ENCODE data around the gene SSH3. TPM values are rescaled to one million over a fixed set of nuclear protein-coding genes. Genes with fewer than 3 reads are reported as not detected.

The SSH3 gene
- total and polyA plus RNA-seq, 4 experiments from 2014 or later, result 0.79 to 26.3 (median 14.5) TPM

DNA sequence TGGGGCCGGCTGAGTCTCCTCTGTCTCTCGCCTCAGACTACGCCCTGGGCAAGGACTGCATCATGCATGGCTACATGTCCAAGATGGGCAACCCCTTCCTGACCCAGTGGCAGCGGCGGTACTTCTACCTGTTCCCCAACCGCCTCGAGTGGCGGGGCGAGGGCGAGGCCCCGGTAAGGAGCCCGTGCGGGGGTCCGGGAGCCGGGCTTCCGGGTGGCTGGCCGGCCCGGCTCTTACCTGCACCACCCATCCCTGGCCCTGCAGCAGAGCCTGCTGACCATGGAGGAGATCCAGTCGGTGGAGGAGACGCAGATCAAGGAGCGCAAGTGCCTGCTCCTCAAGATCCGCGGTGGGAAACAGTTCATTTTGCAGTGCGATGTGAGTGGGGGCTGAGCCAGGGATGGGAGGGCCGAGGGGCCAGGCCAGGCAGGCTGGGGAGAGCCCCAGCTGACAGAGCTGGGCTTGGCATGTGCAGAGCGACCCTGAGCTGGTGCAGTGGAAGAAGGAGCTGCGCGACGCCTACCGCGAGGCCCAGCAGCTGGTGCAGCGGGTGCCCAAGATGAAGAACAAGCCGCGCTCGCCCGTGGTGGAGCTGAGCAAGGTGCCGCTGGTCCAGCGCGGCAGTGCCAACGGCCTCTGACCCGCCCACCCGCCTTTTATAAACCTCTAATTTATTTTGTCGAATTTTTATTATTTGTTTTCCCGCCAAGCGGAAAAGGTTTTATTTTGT is 18.4 kb upstream of the SSH3 start:
- no peak overlapping the region for H3K27ac ChIP-seq (ENCODE audit: low read depth, low read length)
- H3K27ac Mint-ChIP-seq, result peak overlapping the region in 4 of 7 donors; percentile 52 to 95 (median 60)
- H3K9me3 ChIP-seq (ENCODE audit: control insufficient read depth in 1 of 2, low read length in 2 of 2), result no peaks in the 10 kb centered on the region
- no peaks in the 10 kb centered on the region for H3K27me3 ChIP-seq (ENCODE audit: insufficient read depth, low read length)
- H3K4me1 ChIP-seq (ENCODE audit: insufficient read depth, low read length), result peaks cover 75% of the 10 kb centered on the region
- peak overlapping the region in 1 of 8 donors; percentile 17 for H3K4me3 Mint-ChIP-seq
- ChIA-PET POLR2A (ENCODE audit: partially characterized antibody) (interaction anchor here (1.2 to 21.8 kb wide), 2 partner anchors 12 to 18 kb away, joined by 3 to 1163 read pairs; partner anchors contain the start of genes GRK2 and SSH3), CTCF (ENCODE audit: partially characterized antibody) (no interaction called here)
- peaks cover 25 to 57% of the 10 kb centered on the region in 2 donors for H3K36me3 Mint-ChIP-seq
- peaks cover 61% of the 10 kb centered on the region for H3K36me3 ChIP-seq (ENCODE audit: insufficient read depth, low read length)
- peaks cover 24 to 74% (median 31%) of the 10 kb centered on the region in 4 donors for H3K4me1 Mint-ChIP-seq
- intact Hi-C loops (cut with micrococcal nuclease), result no loop called here
- peak in 1 of 5 donors; percentile 48 for DNase-seq
- no peak overlapping the region for H3K4me3 ChIP-seq (ENCODE audit: low read length in 2 of 2)
- H3K27me3 Mint-ChIP-seq, result no peaks in the 10 kb centered on the region
- no peaks in the 10 kb centered on the region for H3K9me3 Mint-ChIP-seq

DNA sequence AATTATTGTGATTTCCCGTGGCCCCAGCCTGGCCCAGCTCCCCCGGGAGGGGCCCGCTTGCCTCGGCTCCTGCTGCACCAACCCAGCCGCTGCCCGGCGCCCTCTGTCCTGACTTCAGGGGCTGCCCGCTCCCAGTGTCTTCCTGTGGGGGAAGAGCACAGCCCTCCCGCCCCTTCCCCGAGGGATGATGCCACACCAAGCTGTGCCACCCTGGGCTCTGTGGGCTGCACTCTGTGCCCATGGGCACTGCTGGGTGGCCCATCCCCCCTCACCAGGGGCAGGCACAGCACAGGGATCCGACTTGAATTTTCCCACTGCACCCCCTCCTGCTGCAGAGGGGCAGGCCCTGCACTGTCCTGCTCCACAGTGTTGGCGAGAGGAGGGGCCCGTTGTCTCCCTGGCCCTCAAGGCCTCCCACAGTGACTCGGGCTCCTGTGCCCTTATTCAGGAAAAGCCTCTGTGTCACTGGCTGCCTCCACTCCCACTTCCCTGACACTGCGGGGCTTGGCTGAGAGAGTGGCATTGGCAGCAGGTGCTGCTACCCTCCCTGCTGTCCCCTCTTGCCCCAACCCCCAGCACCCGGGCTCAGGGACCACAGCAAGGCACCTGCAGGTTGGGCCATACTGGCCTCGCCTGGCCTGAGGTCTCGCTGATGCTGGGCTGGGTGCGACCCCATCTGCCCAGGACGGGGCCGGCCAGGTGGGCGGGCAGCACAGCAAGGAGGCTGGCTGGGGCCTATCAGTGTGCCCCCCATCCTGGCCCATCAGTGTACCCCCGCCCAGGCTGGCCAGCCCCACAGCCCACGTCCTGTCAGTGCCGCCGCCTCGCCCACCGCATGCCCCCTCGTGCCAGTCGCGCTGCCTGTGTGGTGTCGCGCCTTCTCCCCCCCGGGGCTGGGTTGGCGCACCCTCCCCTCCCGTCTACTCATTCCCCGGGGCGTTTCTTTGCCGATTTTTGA is 17.5 kb upstream of the SSH3 start:
- no peaks in the 10 kb centered on the region for H3K9me3 Mint-ChIP-seq
- CTCF ChIA-PET (ENCODE audit: partially characterized antibody), result interaction anchor here (1.1 to 2.7 kb wide), 3 partner anchors 8 to 85 kb away, joined by 3 to 12 read pairs (median 5); no protein-coding TSS in a partner anchor
- POLR2A ChIA-PET (ENCODE audit: partially characterized antibody), result interaction anchor here (0.8 to 21.8 kb wide), 8 partner anchors 13 to 443 kb away, joined by 3 to 1163 read pairs (median 32); partner anchors contain the start of genes GRK2, POLD4, PPP1CA and SSH3
- H3K4me1 ChIP-seq (ENCODE audit: insufficient read depth, low read length), result peaks cover 75% of the 10 kb centered on the region
- peaks cover 59% of the 10 kb centered on the region for H3K36me3 ChIP-seq (ENCODE audit: insufficient read depth, low read length)
- no peak overlapping the region for H3K4me3 ChIP-seq (ENCODE audit: low read length in 2 of 2)
- H3K36me3 Mint-ChIP-seq, result peaks cover 17 to 53% of the 10 kb centered on the region in 2 donors
- H3K27ac Mint-ChIP-seq, result peak overlapping the region; percentile 95 to 100 (median 98)
- H3K27me3 Mint-ChIP-seq, result no peaks in the 10 kb centered on the region
- peaks cover 22 to 74% (median 32%) of the 10 kb centered on the region in 4 donors for H3K4me1 Mint-ChIP-seq
- intact Hi-C loops (cut with micrococcal nuclease), result no loop called here
- H3K9me3 ChIP-seq (ENCODE audit: control insufficient read depth in 1 of 2, low read length in 2 of 2), result no peaks in the 10 kb centered on the region
- H3K27me3 ChIP-seq (ENCODE audit: insufficient read depth, low read length), result no peaks in the 10 kb centered on the region
- H3K27ac ChIP-seq (ENCODE audit: low read depth, low read length), result peak overlapping the region; percentile 88
- peak in 4 of 5 donors; percentile 35 to 66 (median 41) for DNase-seq
- peak overlapping the region in 3 of 8 donors; percentile 21 to 86 (median 33) for H3K4me3 Mint-ChIP-seq

DNA sequence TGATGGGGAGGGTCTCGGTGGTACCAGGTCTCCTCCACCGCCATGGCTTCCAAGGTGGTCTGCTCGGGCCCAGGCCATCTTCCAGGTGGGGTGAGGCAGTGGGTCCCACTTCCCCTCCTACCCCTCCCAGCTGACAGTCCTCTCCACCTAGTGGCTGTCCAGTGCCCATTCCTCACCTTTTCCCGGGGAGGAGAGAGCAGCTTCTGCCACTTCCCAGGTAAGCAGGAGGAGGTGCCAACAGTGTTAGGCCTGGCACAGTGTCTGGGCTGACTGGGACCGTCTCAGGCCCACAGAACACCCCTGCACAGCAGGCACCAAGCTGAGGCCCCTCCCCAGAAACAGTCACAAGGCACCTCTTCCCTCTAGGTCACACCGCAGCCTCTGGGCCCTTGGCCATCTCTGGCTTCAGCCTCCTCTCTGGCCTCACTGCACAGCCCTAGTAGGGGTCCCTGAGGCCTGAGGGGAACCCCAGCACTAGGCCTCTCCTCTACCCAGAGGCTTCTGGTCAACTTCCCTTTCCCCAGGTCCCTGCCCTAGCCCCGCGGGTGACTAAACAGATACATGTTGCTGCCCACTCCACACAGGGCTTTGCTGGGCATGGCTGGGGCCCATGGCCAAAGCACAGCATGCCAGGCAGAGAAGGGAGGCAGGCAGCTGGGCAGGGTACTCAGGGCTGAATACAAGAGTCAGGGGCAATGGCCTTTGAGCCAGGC is 16.6 kb upstream of the SSH3 start:
- peaks cover 77% of the 10 kb centered on the region for H3K4me1 ChIP-seq (ENCODE audit: insufficient read depth, low read length)
- DNase-seq, result peak in 1 of 5 donors; percentile 53
- intact Hi-C loops (cut with micrococcal nuclease), result no loop called here
- Mint-ChIP-seq H3K27me3 (no peaks in the 10 kb centered on the region), H3K4me3 (peak overlapping the region; percentile 79 to 90 (median 86)), H3K27ac (peak overlapping the region; percentile 95 to 100 (median 98)), H3K36me3 (peaks cover 17 to 56% of the 10 kb centered on the region in 2 donors), H3K9me3 (no peaks in the 10 kb centered on the region), H3K4me1 (peaks cover 23 to 79% (median 37%) of the 10 kb centered on the region in 4 donors)
- CTCF ChIA-PET (ENCODE audit: partially characterized antibody), result interaction anchor here (1.1 to 3.7 kb wide), 6 partner anchors 9 to 84 kb away, joined by 3 to 22 read pairs (median 6); no protein-coding TSS in a partner anchor
- POLR2A ChIA-PET (ENCODE audit: partially characterized antibody), result interaction anchor here (0.8 to 21.8 kb wide), 12 partner anchors 14 to 444 kb away, joined by 3 to 1163 read pairs (median 16); partner anchors contain the start of genes GRK2, POLD4, PPP1CA and PTPRCAP
- H3K4me3 ChIP-seq (ENCODE audit: low read length in 2 of 2), result peak overlapping the region in 1 of 2 donors; percentile 18
- no peaks in the 10 kb centered on the region for H3K9me3 ChIP-seq (ENCODE audit: control insufficient read depth in 1 of 2, low read length in 2 of 2)
- peaks cover 57% of the 10 kb centered on the region for H3K36me3 ChIP-seq (ENCODE audit: insufficient read depth, low read length)
- H3K27ac ChIP-seq (ENCODE audit: low read depth, low read length), result peak overlapping the region; percentile 88
- no peaks in the 10 kb centered on the region for H3K27me3 ChIP-seq (ENCODE audit: insufficient read depth, low read length)

DNA sequence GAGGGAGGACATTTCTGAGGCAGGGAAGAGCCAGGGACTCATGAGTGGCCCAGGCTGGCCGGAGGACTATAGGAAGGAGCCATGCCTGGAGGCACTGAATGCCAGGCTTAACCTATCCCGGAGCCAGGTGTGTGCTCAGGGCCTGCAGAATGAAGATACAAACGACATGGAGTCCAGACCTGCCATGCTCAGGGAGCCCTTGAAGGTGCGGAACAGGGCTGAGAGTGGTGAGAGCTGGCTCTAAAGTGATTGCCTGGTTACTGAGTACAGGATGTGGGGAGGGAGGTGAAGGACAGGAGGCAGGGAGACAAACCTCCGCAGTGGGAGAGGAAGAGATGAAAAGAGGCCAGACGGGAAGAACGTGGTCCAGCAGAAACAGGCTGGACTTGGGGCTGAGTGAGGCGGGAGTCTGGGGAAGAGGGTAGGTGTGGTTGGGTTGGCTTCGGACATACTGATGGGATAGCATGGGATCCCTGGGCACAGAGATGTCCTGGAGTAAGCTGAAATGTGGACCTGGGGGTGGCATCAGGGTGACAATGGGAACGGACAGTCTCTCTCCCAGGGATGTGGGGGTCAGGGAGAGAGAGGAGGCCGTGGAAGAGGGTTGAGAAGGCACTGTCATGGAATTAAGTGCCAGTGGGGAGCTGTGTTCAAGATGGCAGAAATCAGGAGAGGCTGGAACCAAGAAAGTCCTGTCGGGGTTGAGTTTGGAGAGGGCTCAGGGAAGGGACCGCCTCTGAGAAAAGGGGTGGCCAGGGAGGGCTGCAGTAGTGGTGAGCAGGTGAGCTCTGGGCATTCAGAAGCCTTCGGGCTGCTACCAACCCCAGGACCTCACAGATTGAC is 15.8 kb upstream of the SSH3 start:
- Mint-ChIP-seq H3K4me3 (peak overlapping the region; percentile 79 to 90 (median 86)), H3K9me3 (no peaks in the 10 kb centered on the region), H3K27ac (peak overlapping the region; percentile 95 to 100 (median 98)), H3K4me1 (peaks cover 24 to 79% (median 38%) of the 10 kb centered on the region in 4 donors), H3K27me3 (no peaks in the 10 kb centered on the region), H3K36me3 (peaks cover 18 to 53% of the 10 kb centered on the region in 2 donors)
- peaks cover 77% of the 10 kb centered on the region for H3K4me1 ChIP-seq (ENCODE audit: insufficient read depth, low read length)
- peak overlapping the region; percentile 88 for H3K27ac ChIP-seq (ENCODE audit: low read depth, low read length)
- H3K9me3 ChIP-seq (ENCODE audit: control insufficient read depth in 1 of 2, low read length in 2 of 2), result no peaks in the 10 kb centered on the region
- peak in 4 of 5 donors; percentile 58 to 68 (median 62) for DNase-seq
- H3K36me3 ChIP-seq (ENCODE audit: insufficient read depth, low read length), result peaks cover 57% of the 10 kb centered on the region
- intact Hi-C loops (cut with micrococcal nuclease), result loop anchor here (1.0 to 2.0 kb wide), 6 partner anchors 10 to 47 kb away; partner anchors contain the start of gene SSH3
- ChIA-PET CTCF (ENCODE audit: partially characterized antibody) (interaction anchor here (1.1 to 5.1 kb wide), 9 partner anchors 9 to 84 kb away, joined by 3 to 34 read pairs (median 7); no protein-coding TSS in a partner anchor), POLR2A (ENCODE audit: partially characterized antibody) (interaction anchor here (0.8 to 21.8 kb wide), 18 partner anchors 15 to 444 kb away, joined by 3 to 1163 read pairs (median 6); partner anchors contain the start of genes GRK2, POLD4, PPP1CA and PTPRCAP)
- H3K4me3 ChIP-seq (ENCODE audit: low read length in 2 of 2), result peak overlapping the region; percentile 50 to 62
- no peaks in the 10 kb centered on the region for H3K27me3 ChIP-seq (ENCODE audit: insufficient read depth, low read length)

DNA sequence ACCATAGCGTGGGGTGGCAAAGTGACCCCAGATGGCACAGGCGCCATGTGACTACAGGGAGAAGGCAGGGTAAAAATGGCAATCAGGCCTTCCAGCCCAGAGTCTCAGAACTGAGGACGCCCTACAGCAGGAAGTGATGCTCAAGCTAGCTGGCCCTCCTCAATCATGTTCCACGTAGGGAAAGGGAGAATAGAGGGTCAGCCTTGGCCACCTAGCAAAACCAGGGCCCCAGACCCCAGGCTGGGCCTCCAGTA is 15.2 kb upstream of the SSH3 start:
- Histone ChIP-seq H3K36me3 (ENCODE audit: insufficient read depth, low read length) (peaks cover 51% of the 10 kb centered on the region), H3K4me3 (ENCODE audit: low read length in 2 of 2) (peak overlapping the region; percentile 50 to 62), H3K27me3 (ENCODE audit: insufficient read depth, low read length) (no peaks in the 10 kb centered on the region), H3K9me3 (ENCODE audit: control insufficient read depth in 1 of 2, low read length in 2 of 2) (no peaks in the 10 kb centered on the region), H3K4me1 (ENCODE audit: insufficient read depth, low read length) (peaks cover 77% of the 10 kb centered on the region), H3K27ac (ENCODE audit: low read depth, low read length) (peak overlapping the region; percentile 88)
- no peaks in the 10 kb centered on the region for H3K27me3 Mint-ChIP-seq
- H3K4me3 Mint-ChIP-seq, result peak overlapping the region; percentile 79 to 90 (median 86)
- POLR2A ChIA-PET (ENCODE audit: partially characterized antibody), result interaction anchor here (1.3 to 21.8 kb wide), 17 partner anchors 15 to 445 kb away, joined by 3 to 1163 read pairs (median 6); partner anchors contain the start of genes GRK2, POLD4, PPP1CA and RCE1
- H3K27ac Mint-ChIP-seq, result peak overlapping the region; percentile 95 to 100 (median 98)
- no peaks in the 10 kb centered on the region for H3K9me3 Mint-ChIP-seq
- peaks cover 19 to 53% of the 10 kb centered on the region in 2 donors for H3K36me3 Mint-ChIP-seq
- intact Hi-C loops (cut with micrococcal nuclease), result loop anchor here (1.0 to 2.0 kb wide), 6 partner anchors 11 to 48 kb away; partner anchors contain the start of gene SSH3
- CTCF ChIA-PET (ENCODE audit: partially characterized antibody), result interaction anchor here (1.2 to 5.1 kb wide), 8 partner anchors 9 to 58 kb away, joined by 3 to 34 read pairs (median 10); no protein-coding TSS in a partner anchor
- no peak for DNase-seq
- peaks cover 30 to 79% (median 43%) of the 10 kb centered on the region in 4 donors for H3K4me1 Mint-ChIP-seq
